SK-N-MC (cell line): ENCODE results near the gene WBP1L.

Experiments
- EZH2 ChIP-seq: fragments of 200-600 bp; sonication (generic); IDR thresholded peaks from one replicate; pipeline ENCODE4 v1.6.1; 2017; ENCODE audit warnings: antibody characterized with exemption
- FOXP2 ChIP-seq: optimal IDR thresholded peaks from 2 replicates; pipeline ENCODE3; 2011; ENCODE audit warnings: mild to moderate bottlenecking, moderate library complexity; ENCODE audit not compliant: insufficient read depth; ENCODE audit errors: extremely low read length, control extremely low read depth
- POLR2AphosphoS5 ChIP-seq: IDR thresholded peaks from 2 replicates; pipeline ENCODE4 v1.6.1; 2012; ENCODE audit warnings: mild to moderate bottlenecking, low read depth, low read length, borderline replicate concordance

DNA sequence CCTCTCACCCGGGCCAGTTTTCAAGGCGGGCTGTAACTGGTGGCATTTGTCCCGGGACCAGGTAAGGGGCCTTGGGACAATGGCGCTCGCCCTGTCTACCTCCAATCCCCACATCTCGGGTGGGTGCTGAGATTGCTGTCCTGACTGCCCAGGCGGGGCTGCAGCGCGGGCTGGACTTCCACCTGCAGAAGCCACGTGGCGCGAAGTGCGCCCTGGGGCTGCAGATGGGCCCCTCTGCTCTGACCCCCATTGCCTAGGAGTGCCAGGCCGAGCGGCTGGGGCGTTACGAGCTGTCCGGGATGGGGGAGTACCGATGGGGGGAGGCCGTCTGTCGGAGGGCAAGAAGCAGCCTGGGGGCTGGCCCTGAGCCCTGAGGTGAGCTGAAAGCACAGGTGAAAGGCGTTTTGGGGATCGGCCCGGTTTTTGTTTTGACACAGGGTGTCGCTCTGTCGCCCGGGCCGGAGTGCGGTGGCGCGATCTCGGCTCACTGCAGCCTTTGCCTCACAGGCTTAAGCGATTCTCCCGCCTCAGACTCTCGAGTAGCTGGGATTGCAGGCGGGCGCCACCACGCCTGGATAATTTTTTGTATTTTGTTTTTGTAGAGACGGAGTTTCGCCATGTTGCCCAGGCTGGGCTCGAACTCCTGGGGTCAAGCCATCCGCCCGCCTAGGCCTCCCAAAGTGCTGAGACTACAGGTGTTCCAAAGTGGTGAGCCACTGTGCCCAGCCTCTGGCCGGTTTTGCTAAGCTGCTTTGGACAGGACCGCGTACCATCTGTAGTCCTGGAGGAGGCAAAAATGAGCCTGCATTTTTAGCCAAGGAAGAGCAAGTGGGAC is 28.9 kb upstream of the WBP1L start, which contains the start of gene SFXN2:
- no peak for TF ChIP-seq EZH2
- TF ChIP-seq FOXP2 = no peak
- peak; percentile 68; the same call in 1 of the 2 replicates for TF ChIP-seq POLR2AphosphoS5
